HG03196 (cell line): ENCODE data around the gene ABAT.
"Not testable (repeated sequence)": the region's sequence is repeated elsewhere in the genome, so short reads cannot be mapped to it uniquely, and the experiment has no call there.

ENCODE experiments used
- ATAC-seq: cut with Tn5 transposase; IDR thresholded peaks from one replicate; pipeline ENCODE4 v1.9.1; 2021; ENCODE audit not compliant: unreplicated experiment

Gene ABAT

GRCh38 chr16:8739151-8739550, 64.7 kb downstream of the ABAT start:
- no peak for ATAC-seq

GRCh38 chr16:8739989-8740704, 65.7 kb downstream of the ABAT start:
- no peak for ATAC-seq

GRCh38 chr16:8740775-8741355, 66.4 kb downstream of the ABAT start:
- ATAC-seq: no peak

- ATAC-seq: no peak
Observed at GRCh38 chr16:8741636-8742035, 67.2 kb downstream of the ABAT start.

- ATAC-seq: no peak
Observed at GRCh38 chr16:8742068-8742467, 67.7 kb downstream of the ABAT start.

GRCh38 chr16:8748944-8749343, 74.5 kb downstream of the ABAT start:
- ATAC-seq: not testable (repeated sequence)

GRCh38 chr16:8751481-8752311, 77.3 kb downstream of the ABAT start:
- no peak for ATAC-seq

- no peak for ATAC-seq
Observed at GRCh38 chr16:8752706-8753105, 78.3 kb downstream of the ABAT start.

GRCh38 chr16:8753416-8754054, 79.1 kb downstream of the ABAT start:
- no peak for ATAC-seq

GRCh38 chr16:8756755-8757154, 82.3 kb downstream of the ABAT start:
- ATAC-seq: no peak

GRCh38 chr16:8758022-8758421, 83.6 kb downstream of the ABAT start:
- no peak for ATAC-seq

GRCh38 chr16:8760021-8760420, 85.6 kb downstream of the ABAT start:
- ATAC-seq: no peak

GRCh38 chr16:8761078-8761477, 86.7 kb downstream of the ABAT start:
- no peak for ATAC-seq

- no peak for ATAC-seq
Observed at GRCh38 chr16:8762254-8762653, 87.8 kb downstream of the ABAT start.

- ATAC-seq: no peak
Observed at GRCh38 chr16:8763083-8763482, 88.7 kb downstream of the ABAT start.

GRCh38 chr16:8763899-8764298, 89.5 kb downstream of the ABAT start:
- ATAC-seq: no peak

- no peak for ATAC-seq
Observed at GRCh38 chr16:8764525-8765250, 90.3 kb downstream of the ABAT start.

- ATAC-seq: no peak
Observed at GRCh38 chr16:8767176-8767575, 92.8 kb downstream of the ABAT start.

GRCh38 chr16:8768283-8768682, 93.9 kb downstream of the ABAT start:
- ATAC-seq: no peak

GRCh38 chr16:8768692-8769091, 94.3 kb downstream of the ABAT start:
- no peak for ATAC-seq

- no peak for ATAC-seq
Observed at GRCh38 chr16:8773537-8773936, 99.1 kb downstream of the ABAT start.
